H1 (cell line): ENCODE data around the gene TCN2. TPM values are rescaled to one million over a fixed set of nuclear protein-coding genes. Genes with fewer than 3 reads are reported as not detected.

Source experiments
- CTCF ChIA-PET: fragments of 300-600 bp; sonication (Branson Sonifier 250); formaldehyde crosslinking; loops from one replicate; lab custom pipeline; 2021; ENCODE audit not compliant: partially characterized antibody; lab: Charles Lee
- POLR2A ChIA-PET: fragments of 300-600 bp; sonication (Branson Sonifier 250); formaldehyde crosslinking; loops from one replicate; lab custom pipeline; 2021; ENCODE audit warnings: inconsistent platforms; ENCODE audit not compliant: partially characterized antibody; lab: Charles Lee
- DNase-seq, 2 experiments: peaks; one replicate each; pipeline versions ENCODE4 v3.0.0 to v3.0.0-alpha.2; 2010 to 2022; ENCODE audit warnings: low spot score in 2 of 2, low read depth in 1 of 2, mixed read lengths in 1 of 2
- FAIRE-seq: peaks from 2 replicates; lab custom pipeline; 2011; peaks lifted over from hg19 to GRCh38; lab: Jason Lieb, UNC
- H2AFZ ChIP-seq: 2 replicates; pipeline ENCODE4 v1.8.1; 2012; ENCODE audit warnings: low read length, inconsistent platforms
- H2AK5ac ChIP-seq: 2 replicates; pipeline ENCODE4 v1.6.1; 2013; ENCODE audit warnings: low read depth, low read length
- H2BK120ac ChIP-seq: replicated peaks from 2 replicates; pipeline ENCODE3; 2013; ENCODE audit warnings: low read depth, low read length, inconsistent platforms
- H2BK12ac ChIP-seq: 2 replicates; pipeline ENCODE4 v1.6.1; 2013; ENCODE audit warnings: low read depth, low read length
- H2BK15ac ChIP-seq: 2 replicates; pipeline ENCODE4 v1.6.1; 2013; ENCODE audit warnings: low read length
- H2BK20ac ChIP-seq: 2 replicates; pipeline ENCODE4 v1.6.1; 2013; ENCODE audit warnings: low read length
- H2BK5ac ChIP-seq: 2 replicates; pipeline ENCODE4 v1.6.1; 2013; ENCODE audit warnings: low read depth, low read length
- H3K14ac ChIP-seq: 2 replicates; pipeline ENCODE4 v1.6.1; 2013; ENCODE audit warnings: inconsistent platforms; ENCODE audit not compliant: insufficient read length
- H3K18ac ChIP-seq: 2 replicates; pipeline ENCODE4 v1.6.1; 2013; ENCODE audit warnings: low read length; ENCODE audit errors: extremely low read depth
- H3K23ac ChIP-seq: 2 replicates; pipeline ENCODE4 v1.6.1; 2013; ENCODE audit warnings: inconsistent platforms; ENCODE audit not compliant: insufficient read length
- H3K23me2 ChIP-seq: 2 replicates; pipeline ENCODE4 v1.6.1; 2013; ENCODE audit warnings: low read depth, low read length
- H3K27ac ChIP-seq: 2 replicates; pipeline ENCODE4 v1.6.1; 2011; ENCODE audit warnings: low read depth, low read length, inconsistent platforms
- H3K27me3 ChIP-seq, 4 experiments: replicated peaks in 1 of 4; 1 replicate in 1 of 4; 2 replicates in 3 of 4; pipeline versions ENCODE4 v1.6.1 to v1.8.1; 2011 to 2013; ENCODE audit warnings: low read length in 3 of 4, mild to moderate bottlenecking in 3 of 4, inconsistent platforms in 2 of 4, mixed read lengths in 2 of 4, moderate library complexity in 1 of 4; ENCODE audit not compliant: control insufficient read depth in 3 of 4, insufficient read depth in 3 of 4; ENCODE audit errors: extremely low read depth in 1 of 4
- H3K36me3 ChIP-seq, 4 experiments: 2 replicates each; pipeline versions ENCODE4 v1.6.1 to v1.8.1; 2011 to 2013; ENCODE audit warnings: mild to moderate bottlenecking in 4 of 4, low read length in 3 of 4, moderate library complexity in 2 of 4, control low read depth in 1 of 4, inconsistent platforms in 1 of 4; ENCODE audit not compliant: insufficient read depth in 4 of 4, control insufficient read depth in 2 of 4
- H3K4ac ChIP-seq: replicated peaks from 2 replicates; pipeline ENCODE3; 2013; ENCODE audit warnings: low read length, low read depth, mixed read lengths, inconsistent platforms; ENCODE audit not compliant: insufficient read length
- H3K4me1 ChIP-seq, 4 experiments: replicated peaks in 1 of 4; 1 replicate in 1 of 4; 2 replicates in 3 of 4; pipeline versions ENCODE4 v1.6.1 to v1.8.1; 2011 to 2013; ENCODE audit warnings: low read length in 3 of 4, inconsistent platforms in 2 of 4, mixed read lengths in 1 of 4; ENCODE audit not compliant: insufficient read depth in 4 of 4, control insufficient read depth in 3 of 4
- H3K4me2 ChIP-seq, 2 experiments: 2 replicates each; pipeline versions ENCODE4 v1.6.1 to v1.8.1; 2011 to 2013; ENCODE audit warnings: low read depth in 2 of 2, low read length in 2 of 2, control low read depth in 1 of 2, inconsistent platforms in 1 of 2, mild to moderate bottlenecking in 1 of 2; ENCODE audit not compliant: insufficient read depth in 1 of 2
- H3K4me3 ChIP-seq, 4 experiments: fragments of 200-600, 300-600 bp in 1 of 4; sonication (generic), shearing (Covaris generic), sonication (Bioruptor Twin) in 1 of 4; 2 replicates each; pipeline versions ENCODE4 v1.5.1 to v1.8.1; 2011 to 2016; ENCODE audit warnings: low read length in 4 of 4, low read depth in 3 of 4, control low read depth in 2 of 4, inconsistent platforms in 2 of 4, mild to moderate bottlenecking in 2 of 4, mixed read lengths in 1 of 4, moderate library complexity in 1 of 4; ENCODE audit not compliant: insufficient read depth in 2 of 4; ENCODE audit errors: extremely low read depth in 1 of 4
- H3K56ac ChIP-seq: replicated peaks from 2 replicates; pipeline ENCODE3; 2013; ENCODE audit warnings: low read depth, mild to moderate bottlenecking, mixed read lengths, low read length, inconsistent platforms; ENCODE audit not compliant: insufficient read length
- H3K79me1 ChIP-seq: 2 replicates; pipeline ENCODE4 v1.6.1; 2013; ENCODE audit warnings: low read depth, low read length, control low read depth
- H3K79me2 ChIP-seq, 2 experiments: 2 replicates each; pipeline versions ENCODE4 v1.6.1 to v1.8.1; 2012 to 2013; ENCODE audit warnings: low read length in 2 of 2, mild to moderate bottlenecking in 2 of 2, inconsistent platforms in 1 of 2; ENCODE audit not compliant: insufficient read depth in 2 of 2, control insufficient read depth in 1 of 2
- H3K9ac ChIP-seq, 4 experiments: replicated peaks in 1 of 4; 1 replicate in 1 of 4; 2 replicates in 3 of 4; pipeline versions ENCODE4 v1.6.1 to v1.8.1; 2011 to 2013; ENCODE audit warnings: low read depth in 3 of 4, low read length in 3 of 4, control low read depth in 2 of 4, mild to moderate bottlenecking in 2 of 4, moderate library complexity in 2 of 4, inconsistent platforms in 1 of 4; ENCODE audit errors: extremely low read depth in 1 of 4
- H3K9me3 ChIP-seq, 2 experiments: 2 replicates each; pipeline versions ENCODE4 v1.6.1 to v1.8.1; 2012 to 2013; ENCODE audit warnings: mild to moderate bottlenecking in 2 of 2, moderate library complexity in 2 of 2, control low read depth in 1 of 2, inconsistent platforms in 1 of 2, low read depth in 1 of 2, low read length in 1 of 2, mixed read lengths in 1 of 2; ENCODE audit not compliant: insufficient read depth in 2 of 2
- H4K20me1 ChIP-seq, 2 experiments: replicated peaks in 1 of 2; 2 replicates each; pipeline versions ENCODE3 to v1.8.1; 2011 to 2013; ENCODE audit warnings: inconsistent platforms in 2 of 2, low read length in 2 of 2, mild to moderate bottlenecking in 1 of 2; ENCODE audit not compliant: insufficient read depth in 2 of 2, control insufficient read depth in 1 of 2
- H4K5ac ChIP-seq: 2 replicates; pipeline ENCODE4 v1.6.1; 2013; ENCODE audit warnings: low read length, low read depth, mixed read lengths, inconsistent platforms; ENCODE audit not compliant: insufficient read length
- H4K8ac ChIP-seq: 2 replicates; pipeline ENCODE4 v1.8.0; 2013; ENCODE audit warnings: mild to moderate bottlenecking, moderate library complexity, low read length, inconsistent platforms; ENCODE audit not compliant: insufficient read depth; ENCODE audit errors: extremely low read depth
- H4K91ac ChIP-seq: replicated peaks from 2 replicates; pipeline ENCODE3; 2013; ENCODE audit warnings: low read length, mixed read lengths, inconsistent platforms; ENCODE audit not compliant: insufficient read length
- NANOG ChIP-seq: IDR thresholded peaks from 2 replicates; pipeline ENCODE4 v1.6.1; 2011; ENCODE audit warnings: low read length, low read depth, mild to moderate bottlenecking, inconsistent platforms; ENCODE audit not compliant: insufficient read depth, poor library complexity, severe bottlenecking
- RAD21 ChIP-seq, 2 experiments: IDR thresholded peaks in 1 of 2; conservative IDR thresholded peaks in 1 of 2; 2 replicates each; pipeline ENCODE4 v1.6.1; 2011; ENCODE audit warnings: low read depth in 2 of 2, low read length in 2 of 2, improper control_type of control experiment in 1 of 2, inconsistent platforms in 1 of 2, mild to moderate bottlenecking in 1 of 2, moderate library complexity in 1 of 2
- SAP30 ChIP-seq: fragments of 300-600 bp; sonication (generic); IDR thresholded peaks from 2 replicates; pipeline ENCODE4 v1.7.1; 2012; ENCODE audit warnings: low read length, moderate library complexity, mild to moderate bottlenecking, inconsistent platforms; ENCODE audit not compliant: insufficient read depth, insufficient replicate concordance
- SRF ChIP-seq: IDR thresholded peaks from 2 replicates; pipeline ENCODE4 v1.6.1; 2011; ENCODE audit warnings: mild to moderate bottlenecking, low read depth, low read length, moderate library complexity
- TAF7 ChIP-seq: optimal IDR thresholded peaks from 2 replicates; pipeline ENCODE3; 2011; ENCODE audit warnings: low read depth, mild to moderate bottlenecking, inconsistent platforms, low read length, moderate library complexity, borderline replicate concordance
- WGBS, 2 experiments: shearing (Covaris generic) in 1 of 2; methylation state at CpG; one replicate each; pipeline versions ENCODE4 v1.1.6 to v1.1.7; 2013 to 2015; ENCODE audit warnings: low lambda C conversion rate in 2 of 2, mixed read lengths in 2 of 2, inconsistent platforms in 1 of 2, low coverage in 1 of 2, missing lambda C conversion rate in 1 of 2; ENCODE audit not compliant: insufficient replicate concordance in 2 of 2, insufficient coverage in 1 of 2, insufficient read length in 1 of 2; ENCODE audit errors: extremely low coverage in 1 of 2, missing lambda C conversion rate in 1 of 2; 5-methylcytosine and 5-hydroxymethylcytosine counted together
- polyA plus RNA-seq, 7 experiments: library from polyadenylated mRNA; depleted of rRNA in 3 of 7; stranded (reverse) in 5 of 7; unstranded in 2 of 7; fragments of >200 nt in 5 of 7; fragments of 200-250 nt in 2 of 7; gene quantifications; 1 replicate in 5 of 7; 2 replicates in 1 of 7; 4 replicates in 1 of 7; pipeline versions ENCODE4 v1.2.1 to v1.2.3, GENCODE V29; 2011 to 2013; ENCODE audit warnings: missing spikeins in 2 of 7, mixed read lengths in 2 of 7
- total RNA-seq: library from RNA; stranded (reverse); fragmentation: NEBNext Ultra II Directional; extraction: Animal tissue kit (Norgen Biotek cat#: 25700); gene quantifications from 2 replicates; pipeline ENCODE4 v1.2.1, GENCODE V29; 2021

The TCN2 gene
- total and polyA plus RNA-seq, 2 of the 8 experiments (the other 6 are each of a cell fraction or from before 2014, with no cell fraction given): 30.0 to 87.8 TPM

- Histone ChIP-seq H3K4me2 (no peak overlapping the region), H3K4ac (no peak overlapping the region), H2BK12ac (no peak overlapping the region), H3K27me3 (no peaks in the 10 kb centered on the region), H4K8ac (no peak overlapping the region), H3K4me3 (no peak overlapping the region), H3K18ac (no peak overlapping the region), H2AFZ (no peak overlapping the region), H3K9ac (no peak overlapping the region), H3K56ac (no peak overlapping the region), H3K79me1 (no peaks in the 10 kb centered on the region), H3K4me1 (no peaks in the 10 kb centered on the region), H2AK5ac (no peak overlapping the region), H3K23me2 (no peaks in the 10 kb centered on the region), H3K23ac (no peak overlapping the region), H4K20me1 (peaks cover 0 to 2% of the 10 kb centered on the region in 2 experiments), H2BK15ac (no peak overlapping the region), H3K27ac (no peak overlapping the region), H3K79me2 (no peaks in the 10 kb centered on the region), H3K9me3 (no peaks in the 10 kb centered on the region; a peak in 1 of 4 replicates), H4K5ac (no peak overlapping the region), H3K14ac (no peak overlapping the region), H4K91ac (no peak overlapping the region), H3K36me3 (peaks cover 0 to 21% (median 4%) of the 10 kb centered on the region in 4 experiments; a peak in 5 of 8 replicates), H2BK5ac (no peak overlapping the region), H2BK20ac (no peak overlapping the region), H2BK120ac (no peak overlapping the region)
- no peak for DNase-seq
- WGBS, 2 experiments: 93% methylated on average over 3 of the region's 5 CpGs; no CpG with 5 or more reads in 1 of the 2 experiments
- ChIA-PET CTCF (interaction anchor here (0.7 to 3.3 kb wide), 5 partner anchors 8 to 129 kb away, joined by 3 to 17 read pairs (median 4); no protein-coding TSS in a partner anchor), POLR2A (no interaction called here)
- TF ChIP-seq SAP30 (no peak), NANOG (no peak), TAF7 (no peak), SRF (no peak), RAD21 (IDR thresholded peaks at IDR 0.05 in 1 of 2, conservative IDR thresholded peaks at IDR 0.05 in 1 of 2; ENCODE audit: low read depth in 2 of 2, low read length in 2 of 2) (peak in 1 of 2 experiments; percentile 22; a peak in 1 of 4 replicates)
- FAIRE-seq: no peak
These were observed 19.4 kb downstream of the TCN2 start for GRCh38 chr22:30626413-30626812.
